Endothelial cell of umbilical vein (primary cell): Measurements from ENCODE around the gene EZR. TPM values are rescaled to one million over a fixed set of nuclear protein-coding genes. Genes with fewer than 3 reads are reported as not detected.
A peak's percentile ranks its signal among the peaks of the same experiment; 100 is the strongest.

Experiments used
- BruUV-seq: library from RNA; stranded (reverse); fragments of 400-500 nt; replicated peaks from 2 replicates; lab custom pipeline; 2021; lab: Mats Ljungman, UMichigan
- CTCF ChIA-PET: fragments of 300-600, 350-600 bp; sonication (Branson Sonifier 250); formaldehyde crosslinking; loops from one replicate; lab custom pipeline; 2021; ENCODE audit warnings: antibody characterized with exemption, inconsistent platforms; lab: Charles Lee
- POLR2A ChIA-PET: fragments of 300-600, 350-600 bp; sonication (Branson Sonifier 250); formaldehyde crosslinking; loops from one replicate; lab custom pipeline; 2021; ENCODE audit warnings: antibody characterized with exemption, inconsistent platforms; lab: Charles Lee
- DNase-seq: peaks from one replicate; pipeline ENCODE4 v3.0.0-alpha.2; 2011; ENCODE audit warnings: low read depth, low spot score
- FAIRE-seq: peaks from 2 replicates; lab custom pipeline; 2011; peaks lifted over from hg19 to GRCh38; lab: Jason Lieb, UNC
- H2AFZ ChIP-seq: 2 replicates; pipeline ENCODE4 v1.6.0; 2012; ENCODE audit warnings: low read depth, low read length, control low read depth, inconsistent platforms
- H3K27ac ChIP-seq: 2 replicates; pipeline ENCODE4 v1.5.1; 2011; ENCODE audit warnings: low read depth, mild to moderate bottlenecking, control low read depth, low read length, moderate library complexity; ENCODE audit not compliant: insufficient read depth
- H3K27me3 ChIP-seq, 2 experiments: 2 replicates each; pipeline versions ENCODE4 v1.6.0 to v1.6.1; 2011; ENCODE audit warnings: low read length in 2 of 2, mixed read lengths in 1 of 2; ENCODE audit not compliant: control insufficient read depth in 2 of 2, insufficient read depth in 2 of 2
- H3K36me3 ChIP-seq, 2 experiments: 2 replicates in 1 of 2; 3 replicates in 1 of 2; pipeline ENCODE4 v1.5.1; 2011; ENCODE audit warnings: low read length in 2 of 2, mild to moderate bottlenecking in 1 of 2, moderate library complexity in 1 of 2; ENCODE audit not compliant: control insufficient read depth in 2 of 2, insufficient read depth in 2 of 2; ENCODE audit errors: extremely low read depth in 1 of 2
- H3K4me1 ChIP-seq: 3 replicates; pipeline ENCODE4 v1.5.1; 2011; ENCODE audit warnings: mild to moderate bottlenecking, low read length; ENCODE audit not compliant: control insufficient read depth, insufficient read depth; ENCODE audit errors: extremely low read depth
- H3K4me2 ChIP-seq: 2 replicates; pipeline ENCODE4 v1.6.1; 2011; ENCODE audit warnings: low read length, control low read depth, mixed read lengths; ENCODE audit not compliant: insufficient read depth
- H3K4me3 ChIP-seq, 3 experiments: fragments of 200-600 bp in 1 of 3; sonication (generic), shearing (Covaris generic) in 1 of 3; replicated peaks in 1 of 3; 2 replicates each; pipeline ENCODE4 v1.5.1; 2011 to 2016; ENCODE audit warnings: control low read depth in 3 of 3, low read length in 3 of 3, mild to moderate bottlenecking in 2 of 3, inconsistent platforms in 1 of 3, low read depth in 1 of 3, moderate library complexity in 1 of 3; ENCODE audit not compliant: insufficient read depth in 1 of 3
- H3K79me2 ChIP-seq: 2 replicates; pipeline ENCODE4 v1.6.0; 2012; ENCODE audit warnings: low read length, inconsistent platforms; ENCODE audit not compliant: control insufficient read depth, insufficient read depth
- H3K9ac ChIP-seq: replicated peaks from 2 replicates; pipeline ENCODE3; 2011; ENCODE audit warnings: low read length, control low read depth; ENCODE audit not compliant: insufficient read depth; ENCODE audit errors: extremely low read depth
- H3K9me1 ChIP-seq: replicated peaks from 3 replicates; pipeline ENCODE4 v1.6.0; 2011; ENCODE audit warnings: mild to moderate bottlenecking, low read length; ENCODE audit not compliant: control insufficient read depth, insufficient read depth; ENCODE audit errors: extremely low read depth
- H3K9me3 ChIP-seq: replicated peaks from 2 replicates; pipeline ENCODE4 v1.5.1; 2012; ENCODE audit warnings: low read length, inconsistent platforms; ENCODE audit not compliant: control insufficient read depth, insufficient read depth
- H4K20me1 ChIP-seq: replicated peaks from 2 replicates; pipeline ENCODE3; 2011; ENCODE audit warnings: mild to moderate bottlenecking, low read length; ENCODE audit not compliant: control insufficient read depth, insufficient read depth; ENCODE audit errors: extremely low read depth
- CTCF ChIP-seq, 2 donors: IDR thresholded peaks; 1 replicate in 1 of 2; 2 replicates in 1 of 2; pipeline ENCODE4 v1.5.1; 2011; ENCODE audit warnings: low read length in 2 of 2, mild to moderate bottlenecking in 2 of 2, moderate library complexity in 2 of 2, control low read depth in 1 of 2, inconsistent platforms in 1 of 2, low read depth in 1 of 2; ENCODE audit not compliant: insufficient read depth in 1 of 2; ENCODE audit errors: extremely low read depth in 1 of 2
- EZH2 ChIP-seq: IDR thresholded peaks from 2 replicates; pipeline ENCODE4 v1.6.1; 2012; ENCODE audit warnings: borderline replicate concordance, low read depth, mild to moderate bottlenecking, moderate library complexity, low read length, inconsistent platforms; ENCODE audit not compliant: severe bottlenecking
- FOS ChIP-seq: IDR thresholded peaks from 2 replicates; pipeline ENCODE4 v1.6.1; 2011; ENCODE audit warnings: mild to moderate bottlenecking, low read length, moderate library complexity, borderline replicate concordance; ENCODE audit not compliant: insufficient read depth
- GATA2 ChIP-seq: IDR thresholded peaks from 2 replicates; pipeline ENCODE4 v1.7.0; 2011; ENCODE audit warnings: low read depth, mild to moderate bottlenecking, moderate library complexity, mixed read lengths, low read length; ENCODE audit not compliant: insufficient read length, insufficient read depth
- JUN ChIP-seq: IDR thresholded peaks from 2 replicates; pipeline ENCODE4 v1.6.1; 2011; ENCODE audit warnings: borderline replicate concordance, low read depth; ENCODE audit not compliant: insufficient read length, insufficient read depth
- MYC ChIP-seq: IDR thresholded peaks from one replicate; pipeline ENCODE4 v1.6.1; 2011; ENCODE audit warnings: mild to moderate bottlenecking, low read depth, low read length
- POLR2A ChIP-seq: IDR thresholded peaks from 2 replicates; pipeline ENCODE4 v1.6.1; 2012; ENCODE audit warnings: low read depth, mild to moderate bottlenecking, control low read depth, low read length
- POLR2AphosphoS5 ChIP-seq: IDR thresholded peaks from 2 replicates; pipeline ENCODE4 v1.6.1; 2012; ENCODE audit warnings: low read depth, mild to moderate bottlenecking, control low read depth, low read length, moderate library complexity; ENCODE audit not compliant: insufficient read depth
- dilution Hi-C: fragments of 300-500 bp; cut with MboI; formaldehyde crosslinking; loops from one replicate; pipeline ENCODE4 v1.15.0; 2019; ENCODE audit warnings: low sequenced_read_pairs; ENCODE audit not compliant: extremely low pct_ligation_motif_present
- intact Hi-C: fragments of 100-400 bp; cut with micrococcal nuclease; formaldehyde crosslinking; loops from one replicate; pipeline ENCODE4 v1.10.0; 2022
- polyA plus RNA-seq, 4 experiments: library from polyadenylated mRNA; depleted of rRNA in 3 of 4; stranded (reverse) in 3 of 4; unstranded in 1 of 4; fragments of >200 nt; gene quantifications; 2 replicates each; pipeline versions ENCODE4 v1.2.1 to v1.2.3, GENCODE V29; 2011 to 2012; ENCODE audit warnings: missing spikeins in 1 of 4
- total RNA-seq: library from RNA; stranded (reverse); gene quantifications from 2 replicates; pipeline ENCODE4 v1.2.3, GENCODE V29; 2021
- TF ChIP-seq, protein P1 (sequence below): IDR thresholded peaks from 2 replicates; pipeline ENCODE4 v1.6.1; 2011; ENCODE audit not compliant: insufficient read depth, insufficient read length

EZR gene
- total and polyA plus RNA-seq, 2 donors (not counting 3 experiments of a cell fraction or from before 2014, with no cell fraction given): 58.5 to 108 TPM

GRCh38 chr6:158849899-158850806 lies 31.0 kb upstream of the EZR start:
- dilution Hi-C loops: no loop called here
- FAIRE-seq: peak; percentile 75
- CTCF ChIA-PET: no interaction called here

More at GRCh38 chr6:158849899-158850806, 31.0 kb upstream of the EZR start:
- POLR2A ChIA-PET: no interaction called here
- no peak overlapping the region for H3K4me3 ChIP-seq
- H3K36me3 ChIP-seq: no peaks in the 10 kb centered on the region
- peaks cover 24% of the 10 kb centered on the region for H3K4me1 ChIP-seq
- TF ChIP-seq EZH2 (no peak), POLR2AphosphoS5 (no peak), FOS (peak; percentile 61), CTCF (IDR thresholded peaks at IDR 0.05; ENCODE audit: extremely low read depth in 1 of 2, insufficient read depth in 1 of 2, low read depth in 1 of 2, low read length in 2 of 2) (no peak), POLR2A (no peak), GATA2 (peak; percentile 86), MYC (no peak), JUN (peak; percentile 73)
- TF ChIP-seq, protein P1, sequence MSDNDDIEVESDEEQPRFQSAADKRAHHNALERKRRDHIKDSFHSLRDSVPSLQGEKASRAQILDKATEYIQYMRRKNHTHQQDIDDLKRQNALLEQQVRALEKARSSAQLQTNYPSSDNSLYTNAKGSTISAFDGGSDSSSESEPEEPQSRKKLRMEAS: no peak
- H3K4me2 ChIP-seq: peak overlapping the region; percentile 27
- H3K27ac ChIP-seq: peak overlapping the region; percentile 4
- H3K9ac ChIP-seq: peak overlapping the region; percentile 12
- H4K20me1 ChIP-seq: no peaks in the 10 kb centered on the region
- no peaks in the 10 kb centered on the region for H3K9me1 ChIP-seq
- intact Hi-C loops: no loop called here
- H3K79me2 ChIP-seq: no peaks in the 10 kb centered on the region
- peak overlapping the region; percentile 21 for H2AFZ ChIP-seq
- peak; percentile 68 for DNase-seq
- no peaks in the 10 kb centered on the region for H3K27me3 ChIP-seq
- H3K9me3 ChIP-seq: no peaks in the 10 kb centered on the region
- no TSS peak for BruUV-seq
